PC-9 (cell line): ENCODE measurements around the gene SPHK2. TPM values are rescaled to one million over a fixed set of nuclear protein-coding genes. Genes with fewer than 3 reads are reported as not detected.
A peak's percentile ranks its signal among the peaks of the same experiment; 100 is the strongest.

ENCODE experiments used
- BruUV-seq: library from RNA; stranded (reverse); fragments of 400-500 nt; replicated peaks from 2 replicates; lab custom pipeline; 2021; lab: Mats Ljungman, UMichigan
- CTCF ChIA-PET: fragments of 300-600 bp; sonication (Branson Sonifier 250); formaldehyde crosslinking; loops from one replicate; lab custom pipeline; 2022; ENCODE audit warnings: antibody characterized with exemption; lab: Charles Lee
- POLR2A ChIA-PET: fragments of 300-600 bp; sonication (Branson Sonifier 250); formaldehyde crosslinking; loops from one replicate; lab custom pipeline; 2022; ENCODE audit warnings: antibody characterized with exemption; ENCODE audit not compliant: unreplicated experiment; lab: Charles Lee
- DNase-seq, 2 experiments: peaks; one replicate each; pipeline versions ENCODE4 v3.0.0 to v3.0.0-alpha.2; 2015 to 2022; ENCODE audit warnings: mixed read lengths in 1 of 2
- H2AFZ ChIP-seq: fragments of 200-600 bp; sonication (generic); 2 replicates; pipeline ENCODE4 v1.8.1; 2017; ENCODE audit warnings: antibody characterized with exemption
- H3F3A ChIP-seq: fragments of 200-600 bp; sonication (generic); 2 replicates; pipeline ENCODE4 v1.8.1; 2017; ENCODE audit warnings: antibody characterized with exemption, mild to moderate bottlenecking, low read depth; ENCODE audit not compliant: insufficient read depth
- H3K27ac ChIP-seq: fragments of 200-600 bp; sonication (generic); 2 replicates; pipeline ENCODE4 v1.6.1; 2016; ENCODE audit warnings: mixed run types
- H3K27me3 ChIP-seq: fragments of 200-600 bp; sonication (generic); 2 replicates; pipeline ENCODE4 v1.6.1; 2016; ENCODE audit warnings: low read depth, mixed run types; ENCODE audit not compliant: insufficient read depth
- H3K36me3 ChIP-seq: fragments of 200-600 bp; sonication (generic); 2 replicates; pipeline ENCODE4 v1.6.1; 2016; ENCODE audit warnings: low read depth, mixed run types
- H3K4me1 ChIP-seq: fragments of 200-600 bp; sonication (generic); replicated peaks from 2 replicates; pipeline ENCODE4 v1.6.1; 2016; ENCODE audit warnings: mixed run types; ENCODE audit not compliant: insufficient read depth
- H3K4me2 ChIP-seq: fragments of 200-600 bp; sonication (generic); 2 replicates; pipeline ENCODE4 v1.6.1; 2017; ENCODE audit warnings: mixed run types
- H3K4me3 ChIP-seq: fragments of 200-600 bp; sonication (generic); 2 replicates; pipeline ENCODE4 v1.6.1; 2016; ENCODE audit warnings: mixed run types
- H3K79me2 ChIP-seq: fragments of 200-600 bp; sonication (generic); 2 replicates; pipeline ENCODE4 v1.6.1; 2017; ENCODE audit warnings: low read depth, mixed run types
- H3K9me2 ChIP-seq: fragments of 200-600 bp; sonication (generic); 2 replicates; pipeline ENCODE4 v1.8.1; 2017; ENCODE audit warnings: mild to moderate bottlenecking; ENCODE audit not compliant: insufficient read depth
- H3K9me3 ChIP-seq: fragments of 200-600 bp; sonication (generic); 2 replicates; pipeline ENCODE4 v1.8.1; 2016; ENCODE audit warnings: low read depth; ENCODE audit not compliant: insufficient read depth
- H4K20me1 ChIP-seq: fragments of 200-600 bp; sonication (generic); 2 replicates; pipeline ENCODE4 v1.8.1; 2017; ENCODE audit not compliant: insufficient read depth
- EZH2 ChIP-seq: fragments of 200-600 bp; sonication (generic); IDR thresholded peaks from 2 replicates; pipeline ENCODE4 v1.8.0; 2017; ENCODE audit warnings: antibody characterized with exemption, low read depth
- intact Hi-C: fragments of 100-400 bp; cut with micrococcal nuclease; formaldehyde crosslinking; loops from one replicate; pipeline ENCODE4 v1.10.0; 2022; ENCODE audit not compliant: unreplicated experiment
- total RNA-seq: library from RNA; stranded (reverse); gene quantifications from 2 replicates; pipeline ENCODE4 v1.2.3, GENCODE V29; 2021
- TF ChIP-seq, protein P1 (sequence below): fragments of 200-600 bp; sonication (generic); conservative IDR thresholded peaks from 2 replicates; pipeline ENCODE4 v1.6.1; 2017; ENCODE audit warnings: mixed run types, antibody characterized with exemption, mild to moderate bottlenecking, moderate library complexity

Gene SPHK2
- total RNA-seq, 1 experiment from 2014 or later = 18.4 TPM

DNA sequence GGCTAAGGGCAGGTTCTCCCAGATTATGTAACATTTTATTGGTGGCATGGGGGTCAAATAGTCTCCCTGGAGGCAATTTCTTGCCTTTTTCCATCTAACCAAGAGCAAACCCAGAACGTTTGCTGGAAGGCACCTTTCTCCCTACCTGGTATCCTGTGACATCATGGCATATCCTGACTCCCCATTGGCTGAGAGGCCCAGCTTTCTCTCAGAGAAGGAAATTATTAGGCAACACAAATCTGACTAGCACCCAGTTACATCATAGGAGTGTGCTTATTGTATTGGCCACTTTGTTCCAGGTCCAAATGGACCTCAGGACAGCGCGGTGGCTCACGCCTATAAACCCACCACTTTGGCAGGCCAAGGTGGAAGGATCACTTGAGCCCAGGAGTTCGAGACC lies 40.5 kb downstream of the SPHK2 start:
- H3K9me2 ChIP-seq = no peaks in the 10 kb centered on the region
- no peak overlapping the region for H2AFZ ChIP-seq
- no peak overlapping the region for H3K4me3 ChIP-seq
- BruUV-seq = no TSS peak
- peaks cover 5% of the 10 kb centered on the region; the same call in 1 of the 2 replicates for H3K4me1 ChIP-seq
- no peaks in the 10 kb centered on the region for H4K20me1 ChIP-seq
- H3K27ac ChIP-seq = no peak overlapping the region
- no peaks in the 10 kb centered on the region for H3K79me2 ChIP-seq
- H3K27me3 ChIP-seq = no peaks in the 10 kb centered on the region
- H3K36me3 ChIP-seq = no peaks in the 10 kb centered on the region
- peaks cover 14% of the 10 kb centered on the region for H3F3A ChIP-seq
- ChIA-PET CTCF (no interaction called here), POLR2A (interaction anchor here (0.6 kb wide), 1 partner anchor 793 kb away, joined by 4 read pairs; no protein-coding TSS in a partner anchor)
- H3K9me3 ChIP-seq = no peaks in the 10 kb centered on the region
- no peak for TF ChIP-seq EZH2
- TF ChIP-seq, protein P1, sequence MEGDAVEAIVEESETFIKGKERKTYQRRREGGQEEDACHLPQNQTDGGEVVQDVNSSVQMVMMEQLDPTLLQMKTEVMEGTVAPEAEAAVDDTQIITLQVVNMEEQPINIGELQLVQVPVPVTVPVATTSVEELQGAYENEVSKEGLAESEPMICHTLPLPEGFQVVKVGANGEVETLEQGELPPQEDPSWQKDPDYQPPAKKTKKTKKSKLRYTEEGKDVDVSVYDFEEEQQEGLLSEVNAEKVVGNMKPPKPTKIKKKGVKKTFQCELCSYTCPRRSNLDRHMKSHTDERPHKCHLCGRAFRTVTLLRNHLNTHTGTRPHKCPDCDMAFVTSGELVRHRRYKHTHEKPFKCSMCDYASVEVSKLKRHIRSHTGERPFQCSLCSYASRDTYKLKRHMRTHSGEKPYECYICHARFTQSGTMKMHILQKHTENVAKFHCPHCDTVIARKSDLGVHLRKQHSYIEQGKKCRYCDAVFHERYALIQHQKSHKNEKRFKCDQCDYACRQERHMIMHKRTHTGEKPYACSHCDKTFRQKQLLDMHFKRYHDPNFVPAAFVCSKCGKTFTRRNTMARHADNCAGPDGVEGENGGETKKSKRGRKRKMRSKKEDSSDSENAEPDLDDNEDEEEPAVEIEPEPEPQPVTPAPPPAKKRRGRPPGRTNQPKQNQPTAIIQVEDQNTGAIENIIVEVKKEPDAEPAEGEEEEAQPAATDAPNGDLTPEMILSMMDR = no peak
- intact Hi-C loops = no loop called here
- H3K4me2 ChIP-seq = no peak overlapping the region
- peak in 1 of 2 experiments; percentile 58 for DNase-seq

DNA sequence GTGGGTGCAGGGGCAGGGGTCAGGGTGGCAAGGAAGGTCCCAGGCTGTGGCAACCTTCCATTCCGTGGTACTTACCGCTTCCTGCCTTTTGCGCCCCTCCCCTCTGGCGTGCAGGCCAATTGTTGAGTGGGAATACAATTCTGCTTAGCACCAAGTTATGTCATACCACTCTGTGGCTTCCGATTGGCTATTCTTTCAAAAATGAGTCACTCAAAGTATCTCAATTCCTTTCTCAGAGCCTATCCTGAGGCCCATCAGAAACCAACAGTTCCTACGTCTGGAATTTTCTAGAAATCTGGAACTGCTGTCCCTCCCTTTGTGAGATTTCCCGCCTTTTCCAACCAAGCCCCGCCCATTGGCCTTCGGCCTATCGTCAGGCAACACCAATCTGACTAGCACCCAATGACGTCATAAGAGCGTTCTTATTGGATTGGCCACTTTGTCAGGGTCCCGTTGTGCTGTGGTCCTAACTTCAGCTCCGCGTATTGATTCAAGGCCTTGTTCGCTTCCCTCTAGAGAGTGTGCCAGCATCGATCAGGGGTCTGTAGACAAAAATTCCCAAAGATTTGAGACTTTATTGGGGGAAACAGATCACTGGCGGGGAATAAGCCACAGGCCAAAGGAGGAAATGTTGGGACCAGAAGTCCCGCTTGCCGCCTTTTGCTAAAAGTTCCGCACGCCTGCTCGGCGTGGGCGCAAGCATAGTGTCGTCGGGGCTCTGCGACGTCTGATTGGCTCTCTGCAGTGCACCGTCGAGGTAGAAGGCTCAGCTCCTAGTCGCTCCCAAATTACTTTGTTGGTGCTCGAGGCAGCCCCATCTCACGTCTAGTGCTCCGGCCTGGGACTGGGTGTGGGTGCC lies 41.8 kb downstream of the SPHK2 start:
- Histone ChIP-seq H3F3A (peaks cover 14% of the 10 kb centered on the region), H3K27ac (no peak overlapping the region), H3K9me3 (no peaks in the 10 kb centered on the region), H3K4me3 (no peak overlapping the region), H3K79me2 (no peaks in the 10 kb centered on the region), H3K9me2 (no peaks in the 10 kb centered on the region), H3K36me3 (no peaks in the 10 kb centered on the region), H3K27me3 (no peaks in the 10 kb centered on the region), H3K4me2 (no peak overlapping the region), H2AFZ (no peak overlapping the region), H4K20me1 (no peaks in the 10 kb centered on the region), H3K4me1 (peaks cover 5% of the 10 kb centered on the region; the same call in 1 of the 2 replicates)
- POLR2A ChIA-PET = no interaction called here
- no TSS peak for BruUV-seq
- CTCF ChIA-PET = no interaction called here
- TF ChIP-seq EZH2 = no peak
- TF ChIP-seq, protein P1 = no peak
- intact Hi-C loops = no loop called here
- peak; percentile 73 to 81 for DNase-seq

DNA sequence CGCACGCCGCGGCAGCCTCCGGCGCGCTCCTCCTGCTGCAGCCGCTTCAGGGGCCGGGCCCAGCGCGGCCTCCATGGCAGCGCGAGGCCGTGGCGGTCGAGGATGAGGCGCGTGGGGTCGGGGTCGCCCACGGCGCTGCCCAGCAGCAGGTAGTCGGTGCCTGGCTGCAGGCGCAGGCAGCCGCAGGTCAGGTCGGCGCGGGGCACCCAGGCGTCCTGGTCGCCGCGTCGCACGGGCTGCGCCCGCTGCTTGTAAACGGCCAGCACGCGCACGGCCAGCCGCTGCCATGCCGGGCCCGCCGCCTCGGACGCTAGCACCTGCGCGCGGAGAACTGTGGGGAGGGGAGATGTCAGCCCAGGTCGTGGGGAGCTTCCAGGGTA lies 42.4 kb downstream of the SPHK2 start:
- H3K27me3 ChIP-seq = no peaks in the 10 kb centered on the region
- H4K20me1 ChIP-seq = no peaks in the 10 kb centered on the region
- H3F3A ChIP-seq = peaks cover 11% of the 10 kb centered on the region
- H3K79me2 ChIP-seq = no peaks in the 10 kb centered on the region
- peaks cover 5% of the 10 kb centered on the region; the same call in 1 of the 2 replicates for H3K4me1 ChIP-seq
- no peaks in the 10 kb centered on the region for H3K9me2 ChIP-seq
- intact Hi-C loops = no loop called here
- ChIA-PET CTCF (no interaction called here), POLR2A (no interaction called here)
- no peak overlapping the region for H3K27ac ChIP-seq
- no peaks in the 10 kb centered on the region for H3K9me3 ChIP-seq
- H3K4me3 ChIP-seq = no peak overlapping the region
- no peak overlapping the region for H2AFZ ChIP-seq
- no TSS peak for BruUV-seq
- TF ChIP-seq, protein P1 = no peak
- TF ChIP-seq EZH2 = no peak
- no peak overlapping the region for H3K4me2 ChIP-seq
- DNase-seq = no peak
- H3K36me3 ChIP-seq = no peaks in the 10 kb centered on the region
